GM19023 (cell line): ENCODE data around the gene MAK.
"Not testable (repeated sequence)": the region's sequence is repeated elsewhere in the genome, so short reads cannot be mapped to it uniquely, and the experiment has no call there.

ENCODE experiments used
- ATAC-seq: cut with Tn5 transposase; IDR thresholded peaks from one replicate; pipeline ENCODE4 v1.9.1; 2021; ENCODE audit warnings: mild to moderate bottlenecking, moderate library complexity; ENCODE audit not compliant: unreplicated experiment

The MAK gene

GRCh38 chr6:10837995-10838793, at the start of gene MAK:
MAK (minus strand) TSS chr6:10838539; CDS start chr6:10830648, 7,891 bp downstream.
- peak; percentile 86 for ATAC-seq

- ATAC-seq = peak; percentile 49
These were observed 48.6 kb upstream of the MAK start, which contains the start of gene SYCP2L for GRCh38 chr6:10886691-10887502. SYCP2L (plus strand) TSS chr6:10887052; CDS start chr6:10887127, 75 bp downstream.

- ATAC-seq = not testable (repeated sequence)
These were observed 48.0 kb upstream of the MAK start for GRCh38 chr6:10886365-10886690.

GRCh38 chr6:10884245-10884972, 46.1 kb upstream of the MAK start:
- ATAC-seq = no peak

- ATAC-seq = no peak
These were observed 45.2 kb upstream of the MAK start for GRCh38 chr6:10883312-10884244.

GRCh38 chr6:10882657-10883171, 44.4 kb upstream of the MAK start:
- no peak for ATAC-seq

GRCh38 chr6:10882253-10882630, 43.9 kb upstream of the MAK start:
- ATAC-seq = not testable (repeated sequence)

GRCh38 chr6:10880366-10880765, 42.0 kb upstream of the MAK start:
- no peak for ATAC-seq

GRCh38 chr6:10877871-10878270, 39.5 kb upstream of the MAK start:
- ATAC-seq = no peak

- ATAC-seq = no peak
These were observed 38.7 kb upstream of the MAK start for GRCh38 chr6:10877012-10877411.

GRCh38 chr6:10875026-10875425, 36.7 kb upstream of the MAK start:
- no peak for ATAC-seq

- ATAC-seq = no peak
These were observed 35.9 kb upstream of the MAK start for GRCh38 chr6:10874207-10874606.

GRCh38 chr6:10873374-10873773, 35.0 kb upstream of the MAK start:
- ATAC-seq = no peak

GRCh38 chr6:10867952-10868351, 29.6 kb upstream of the MAK start:
- ATAC-seq = no peak

- ATAC-seq = not testable (repeated sequence)
These were observed 28.4 kb upstream of the MAK start for GRCh38 chr6:10866709-10867108.

- not testable (repeated sequence) for ATAC-seq
These were observed 24.7 kb upstream of the MAK start for GRCh38 chr6:10863031-10863430.

GRCh38 chr6:10862361-10862760, 24.0 kb upstream of the MAK start:
- no peak for ATAC-seq

GRCh38 chr6:10861086-10861485, 22.7 kb upstream of the MAK start:
- ATAC-seq = no peak

GRCh38 chr6:10857259-10857658, 18.9 kb upstream of the MAK start:
- no peak for ATAC-seq
